Transverse colon (tissue), 4 donors: ENCODE data around the gene ACACA. TPM values are rescaled to one million over a fixed set of nuclear protein-coding genes. Genes with fewer than 3 reads are reported as not detected.

Experiments used
- DNase-seq: peaks from one replicate; pipeline ENCODE4 v3.0.0-alpha.2; 2019
- H3K27ac ChIP-seq, 4 donors: fragments of 200-600 bp; sonication (generic); 2 replicates each; pipeline ENCODE4 v1.5.1; 2016 to 2018; ENCODE audit warnings: inconsistent platforms in 4 of 4
- H3K27me3 ChIP-seq: fragments of 200-600 bp; sonication (generic); 2 replicates; pipeline ENCODE4 v1.5.1; 2017; ENCODE audit warnings: inconsistent platforms
- H3K36me3 ChIP-seq, 4 donors: fragments of 200-600 bp; sonication (generic); 2 replicates each; pipeline ENCODE4 v1.5.1; 2017 to 2019; ENCODE audit warnings: inconsistent platforms in 4 of 4
- H3K4me1 ChIP-seq, 4 donors: fragments of 200-600 bp; sonication (generic); 2 replicates each; pipeline ENCODE4 v1.5.1; 2017 to 2020; ENCODE audit warnings: inconsistent platforms in 4 of 4
- H3K4me3 ChIP-seq, 4 donors: fragments of 200-600 bp; sonication (generic); 1 replicate in 1 of 4; 2 replicates in 3 of 4; pipeline versions ENCODE4 v1.5.1 to v1.6.1; 2017 to 2019; ENCODE audit warnings: inconsistent platforms in 4 of 4
- H3K9me3 ChIP-seq, 2 donors: fragments of 200-600 bp; sonication (generic); 2 replicates each; pipeline ENCODE4 v1.5.1; 2017 to 2019; ENCODE audit warnings: inconsistent platforms in 2 of 2
- EP300 ChIP-seq: sonication (generic); formaldehyde crosslinking; IDR thresholded peaks from one replicate; pipeline ENCODE4 v1.6.1; 2017; ENCODE audit warnings: antibody characterized with exemption, low read depth
- POLR2A ChIP-seq: fragments of 450-650 bp; IDR thresholded peaks from one replicate; pipeline ENCODE4 v1.6.1; 2016; ENCODE audit warnings: antibody characterized with exemption, mild to moderate bottlenecking, moderate library complexity
- POLR2AphosphoS5 ChIP-seq, 3 donors: sonication (generic); formaldehyde crosslinking; IDR thresholded peaks; one replicate each; pipeline ENCODE4 v1.6.1; 2016; ENCODE audit warnings: antibody characterized with exemption in 3 of 3
- WGBS, 2 donors: methylation state at CpG; one replicate each; pipeline ENCODE4 v1.1.5; 2018; ENCODE audit warnings: low coverage in 1 of 2; 5-methylcytosine and 5-hydroxymethylcytosine counted together
- in situ Hi-C, 4 donors: fragments of 200-750 bp; cut with MboI; loops; one replicate each; pipeline versions ENCODE4 v1.15.0 to v1.15.1; 2017; ENCODE audit warnings: low sequenced_read_pairs in 3 of 4, low pct_ligation_motif_present in 1 of 4, low pct_unique_long_range_greater_than_20kb in 1 of 4
- intact Hi-C: fragments of 100-400 bp; cut with DNase I; formaldehyde crosslinking; loops from one replicate; pipeline ENCODE4 v1.15.1; 2023; ENCODE audit warnings: low total_unique reads
- total RNA-seq, 4 donors: library from RNA; depleted of rRNA; stranded (reverse); fragments of >200 nt; gene quantifications; one replicate each; pipeline ENCODE4 v1.1.0, GENCODE V29; 2016
- TF ChIP-seq, protein P1 (sequence below), 5 experiments: fragments of 200-600 bp in 3 of 5; fragments of 450-650 bp in 2 of 5; sonication (generic) in 3 of 5; IDR thresholded peaks; 1 replicate in 2 of 5; 2 replicates in 3 of 5; pipeline ENCODE4 v1.5.1; 2016 to 2017; ENCODE audit warnings: antibody characterized with exemption in 5 of 5, inconsistent platforms in 3 of 5, mild to moderate bottlenecking in 2 of 5, moderate library complexity in 1 of 5

Gene ACACA
- total RNA-seq, 4 donors from 2014 or later, result 21.7 to 173 (median 23.9) TPM

- Histone ChIP-seq H3K27ac (no peak overlapping the region), H3K4me3 (no peak overlapping the region), H3K36me3 (peaks cover 0 to 39% (median 11%) of the 10 kb centered on the region in 4 donors), H3K27me3 (no peaks in the 10 kb centered on the region), H3K9me3 (no peaks in the 10 kb centered on the region), H3K4me1 (no peaks in the 10 kb centered on the region)
- intact Hi-C loops (no loop called here), in situ Hi-C loops (loop anchor here in 1 of 4 donors (25.0 kb wide), 1 partner anchor 553 kb away; no protein-coding TSS in a partner anchor)
- no peak for DNase-seq
- TF ChIP-seq, protein P1, sequence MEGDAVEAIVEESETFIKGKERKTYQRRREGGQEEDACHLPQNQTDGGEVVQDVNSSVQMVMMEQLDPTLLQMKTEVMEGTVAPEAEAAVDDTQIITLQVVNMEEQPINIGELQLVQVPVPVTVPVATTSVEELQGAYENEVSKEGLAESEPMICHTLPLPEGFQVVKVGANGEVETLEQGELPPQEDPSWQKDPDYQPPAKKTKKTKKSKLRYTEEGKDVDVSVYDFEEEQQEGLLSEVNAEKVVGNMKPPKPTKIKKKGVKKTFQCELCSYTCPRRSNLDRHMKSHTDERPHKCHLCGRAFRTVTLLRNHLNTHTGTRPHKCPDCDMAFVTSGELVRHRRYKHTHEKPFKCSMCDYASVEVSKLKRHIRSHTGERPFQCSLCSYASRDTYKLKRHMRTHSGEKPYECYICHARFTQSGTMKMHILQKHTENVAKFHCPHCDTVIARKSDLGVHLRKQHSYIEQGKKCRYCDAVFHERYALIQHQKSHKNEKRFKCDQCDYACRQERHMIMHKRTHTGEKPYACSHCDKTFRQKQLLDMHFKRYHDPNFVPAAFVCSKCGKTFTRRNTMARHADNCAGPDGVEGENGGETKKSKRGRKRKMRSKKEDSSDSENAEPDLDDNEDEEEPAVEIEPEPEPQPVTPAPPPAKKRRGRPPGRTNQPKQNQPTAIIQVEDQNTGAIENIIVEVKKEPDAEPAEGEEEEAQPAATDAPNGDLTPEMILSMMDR (IDR thresholded peaks at IDR 0.05), result peak in 2 of 5 experiments; percentile 5 to 24
- TF ChIP-seq POLR2AphosphoS5 (IDR thresholded peaks at IDR 0.05) (no peak), POLR2A (no peak)
Measured at GRCh38 chr17:37190493-37190892, 216.1 kb downstream of the ACACA start.

DNA sequence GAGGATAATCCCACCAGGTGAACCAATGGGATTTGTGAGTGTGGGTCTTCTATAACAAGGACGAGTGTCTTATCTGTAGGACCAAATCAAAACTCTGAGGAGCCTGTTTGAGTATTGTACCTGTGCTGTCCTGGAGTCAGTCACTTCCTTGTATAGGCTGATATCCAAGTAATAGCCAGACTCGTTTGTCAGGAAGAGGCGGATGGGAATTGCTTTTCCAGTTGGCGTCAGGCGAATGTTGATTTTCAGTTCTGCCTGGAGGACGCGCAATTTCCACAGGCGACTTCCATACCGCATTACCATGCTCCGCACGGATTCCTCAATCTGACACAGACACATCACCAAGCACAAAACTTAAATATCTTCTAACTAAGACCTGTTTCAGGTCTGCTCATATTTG is 218.5 kb downstream of the ACACA start:
- intact Hi-C loops, result no loop called here
- Histone ChIP-seq H3K36me3 (peaks cover 0 to 39% (median 11%) of the 10 kb centered on the region in 4 donors), H3K27me3 (no peaks in the 10 kb centered on the region), H3K4me1 (no peaks in the 10 kb centered on the region), H3K9me3 (no peaks in the 10 kb centered on the region), H3K4me3 (no peak overlapping the region), H3K27ac (no peak overlapping the region)
- WGBS, 2 donors, result 91 to 95% methylated on average over 5 to 11 of the region's 11 CpGs
- no peak for TF ChIP-seq EP300
- no peak for TF ChIP-seq POLR2AphosphoS5 (IDR thresholded peaks at IDR 0.05)
- TF ChIP-seq, protein P1 (IDR thresholded peaks at IDR 0.05), result no peak
- no peak for TF ChIP-seq POLR2A
- in situ Hi-C loops, result loop anchor here in 1 of 4 donors (25.0 kb wide), 1 partner anchor 551 kb away; no protein-coding TSS in a partner anchor
- DNase-seq, result no peak

DNA sequence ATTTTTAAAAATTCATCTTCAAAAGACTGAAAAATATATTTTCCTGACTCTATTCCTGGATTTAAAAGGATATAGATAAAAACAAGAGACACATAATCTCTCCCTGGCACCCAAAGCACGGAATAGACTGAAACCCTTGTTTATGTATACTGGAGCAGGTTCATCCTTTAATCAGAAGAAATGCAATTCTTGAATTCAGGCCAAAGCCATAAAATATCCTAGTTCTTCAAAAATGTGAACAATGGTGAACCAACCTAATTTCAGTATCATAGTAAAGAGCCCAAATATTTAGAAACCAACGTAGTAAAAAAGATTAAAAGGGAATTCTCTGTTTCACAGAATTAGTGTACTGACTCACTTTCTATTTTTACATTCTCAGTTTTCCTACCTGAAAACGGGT is 219.4 kb downstream of the ACACA start:
- in situ Hi-C loops (loop anchor here in 1 of 4 donors (25.0 kb wide), 1 partner anchor 550 kb away; no protein-coding TSS in a partner anchor), intact Hi-C loops (no loop called here)
- DNase-seq, result no peak

GRCh38 chr17:37182786-37183465 is 223.7 kb downstream of the ACACA start:
- Histone ChIP-seq H3K4me3 (no peak overlapping the region), H3K27me3 (no peaks in the 10 kb centered on the region), H3K27ac (no peak overlapping the region), H3K4me1 (no peaks in the 10 kb centered on the region), H3K36me3 (peaks cover 0 to 30% (median 8%) of the 10 kb centered on the region in 4 donors), H3K9me3 (no peaks in the 10 kb centered on the region)
- in situ Hi-C loops, result loop anchor here in 1 of 4 donors (25.0 kb wide), 1 partner anchor 546 kb away; no protein-coding TSS in a partner anchor
- DNase-seq, result no peak
- 80 to 82% methylated on average over 5 to 6 of the region's 6 CpGs for WGBS, 2 donors
- TF ChIP-seq POLR2AphosphoS5 (IDR thresholded peaks at IDR 0.05), result no peak
- TF ChIP-seq POLR2A, result no peak
- intact Hi-C loops, result no loop called here

More for the DNA sequence above, 219.4 kb downstream of the ACACA start:
- 71 to 81% methylated on average over 3 of the region's 3 CpGs for WGBS, 2 donors
- H3K36me3 ChIP-seq, result peaks cover 0 to 36% (median 11%) of the 10 kb centered on the region in 4 donors
- no peaks in the 10 kb centered on the region for H3K4me1 ChIP-seq
- no peaks in the 10 kb centered on the region for H3K27me3 ChIP-seq
- H3K9me3 ChIP-seq, result no peaks in the 10 kb centered on the region
- H3K4me3 ChIP-seq, result no peak overlapping the region
- TF ChIP-seq EP300, result no peak
- TF ChIP-seq, protein P1 (IDR thresholded peaks at IDR 0.05), result no peak
- TF ChIP-seq POLR2AphosphoS5 (IDR thresholded peaks at IDR 0.05), result no peak
- TF ChIP-seq POLR2A, result no peak
- H3K27ac ChIP-seq, result no peak overlapping the region
